ENCODE measurements around the gene CX3CR1.

CX3CR1 gene

DNA sequence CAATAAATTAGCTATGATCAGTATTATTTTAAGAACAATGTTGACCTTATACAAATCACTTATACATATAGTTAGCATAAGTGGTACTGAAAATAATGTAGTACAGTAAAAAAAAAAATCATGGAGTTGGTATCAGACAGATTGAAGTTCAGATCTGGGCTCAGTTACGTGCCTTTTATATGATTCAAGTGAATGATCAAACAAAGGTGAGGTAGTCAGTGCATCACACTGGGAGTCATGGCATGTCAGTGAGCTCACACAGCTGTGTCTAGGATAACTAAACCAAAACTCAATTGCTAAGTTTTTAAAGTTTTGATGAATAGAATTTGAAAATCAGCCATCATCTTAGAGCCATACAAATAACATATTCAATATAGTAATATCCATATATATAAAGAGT lies 38.5 kb upstream of the CX3CR1 start:
- no peaks in the 10 kb centered on the region for H3K36me3 ChIP-seq (ENCODE audit: insufficient read depth, low read length)

DNA sequence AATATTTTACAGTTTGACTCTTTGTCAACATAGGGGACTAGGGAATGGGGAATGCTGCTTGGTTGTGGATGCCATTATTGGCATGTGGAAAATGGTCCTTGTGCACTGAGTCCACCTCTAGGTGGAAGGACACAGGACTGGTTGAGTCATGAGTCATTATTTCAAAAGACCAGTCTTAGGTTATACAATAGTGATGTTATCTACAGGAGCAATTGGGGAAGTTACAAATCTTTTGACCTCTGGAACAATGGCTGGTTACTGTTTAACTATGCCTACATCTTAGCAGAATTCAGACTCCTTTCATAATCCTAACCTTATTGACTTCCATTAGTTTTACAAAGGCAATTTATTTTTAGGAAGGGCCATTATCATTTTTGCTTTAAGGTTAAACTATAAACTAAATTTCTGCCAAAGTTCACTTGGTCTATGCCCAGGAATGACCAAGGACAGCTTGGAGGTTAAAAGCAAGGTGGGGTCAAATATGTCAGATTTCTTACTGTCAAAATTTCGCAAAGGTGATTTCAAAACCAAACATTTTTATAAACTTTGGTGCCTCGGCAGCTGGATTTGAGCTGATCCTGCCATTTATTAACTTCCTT lies 37.8 kb upstream of the CX3CR1 start:
- no peak overlapping the region for H3K9ac ChIP-seq (ENCODE audit: low read depth, low read length)
- 94% methylated on average over 2 of the region's 2 CpGs for WGBS
- H3K4me1 ChIP-seq (ENCODE audit: insufficient read depth, low read length): peaks cover under 1% of the 10 kb centered on the region; the same call in 1 of the 2 replicates
- no peak overlapping the region for H3K27ac ChIP-seq (ENCODE audit: low read depth, low read length)
- peaks cover 6% of the 10 kb centered on the region; the same call in 1 of the 2 replicates for H3K9me3 ChIP-seq (ENCODE audit: insufficient read depth, low read depth, low read length)
- no peaks in the 10 kb centered on the region for H3K36me3 ChIP-seq (ENCODE audit: insufficient read depth, low read length)
- H3K27me3 ChIP-seq (ENCODE audit: insufficient read depth, low read length): no peaks in the 10 kb centered on the region
- no peak overlapping the region for H3K4me3 ChIP-seq (ENCODE audit: low read length)

More for the DNA sequence above, 38.5 kb upstream of the CX3CR1 start:
- peaks cover 6% of the 10 kb centered on the region; the same call in 1 of the 2 replicates for H3K9me3 ChIP-seq (ENCODE audit: insufficient read depth, low read depth, low read length)
- peaks cover 5% of the 10 kb centered on the region; the same call in 1 of the 2 replicates for H3K4me1 ChIP-seq (ENCODE audit: insufficient read depth, low read length)
- H3K9ac ChIP-seq (ENCODE audit: low read depth, low read length): no peak overlapping the region
- 92% methylated on average over 1 of the region's 1 CpG for WGBS
- H3K4me3 ChIP-seq (ENCODE audit: low read length): no peak overlapping the region
- no peak overlapping the region for H3K27ac ChIP-seq (ENCODE audit: low read depth, low read length)
- H3K27me3 ChIP-seq (ENCODE audit: insufficient read depth, low read length): no peaks in the 10 kb centered on the region

DNA sequence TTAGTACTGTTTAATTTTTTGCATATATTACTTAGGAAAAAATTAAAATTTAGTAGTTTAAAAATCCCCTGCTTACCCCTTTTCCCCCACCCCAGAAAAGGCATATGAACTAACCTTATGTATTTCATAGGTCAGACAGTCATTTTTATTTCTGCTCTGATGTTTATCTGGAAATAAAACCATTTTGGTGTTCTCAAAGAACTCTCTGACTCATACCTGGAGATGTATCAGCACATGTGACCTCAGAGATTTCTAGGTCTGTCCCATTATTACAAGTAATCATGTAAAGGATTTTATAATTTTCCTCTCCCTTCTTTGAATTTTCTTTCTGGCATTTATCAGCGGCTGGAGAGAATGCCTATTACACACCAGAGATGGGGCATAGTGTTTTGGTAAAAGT lies 35.6 kb upstream of the CX3CR1 start:
- no peak overlapping the region for H3K27ac ChIP-seq (ENCODE audit: low read depth, low read length)
- WGBS: 100% methylated on average over 1 of the region's 1 CpG
- H3K4me1 ChIP-seq (ENCODE audit: insufficient read depth, low read length): no peaks in the 10 kb centered on the region; the same call in 1 of the 2 replicates
- H3K36me3 ChIP-seq (ENCODE audit: insufficient read depth, low read length): no peaks in the 10 kb centered on the region
- no peak overlapping the region for H3K4me3 ChIP-seq (ENCODE audit: low read length)
- peaks cover 6% of the 10 kb centered on the region; the same call in 1 of the 2 replicates for H3K9me3 ChIP-seq (ENCODE audit: insufficient read depth, low read depth, low read length)
- H3K27me3 ChIP-seq (ENCODE audit: insufficient read depth, low read length): no peaks in the 10 kb centered on the region
- H3K9ac ChIP-seq (ENCODE audit: low read depth, low read length): no peak overlapping the region

GRCh38 chr3:39313289-39313688 lies 33.5 kb upstream of the CX3CR1 start:
- peaks cover 6% of the 10 kb centered on the region; the same call in 1 of the 2 replicates for H3K9me3 ChIP-seq (ENCODE audit: insufficient read depth, low read depth, low read length)
- no peak overlapping the region for H3K27ac ChIP-seq (ENCODE audit: low read depth, low read length)
- H3K36me3 ChIP-seq (ENCODE audit: insufficient read depth, low read length): no peaks in the 10 kb centered on the region
- H3K9ac ChIP-seq (ENCODE audit: low read depth, low read length): no peak overlapping the region
- no peaks in the 10 kb centered on the region for H3K4me1 ChIP-seq (ENCODE audit: insufficient read depth, low read length)
- no peaks in the 10 kb centered on the region for H3K27me3 ChIP-seq (ENCODE audit: insufficient read depth, low read length)
- H3K4me3 ChIP-seq (ENCODE audit: low read length): no peak overlapping the region

- no peaks in the 10 kb centered on the region for H3K36me3 ChIP-seq (ENCODE audit: insufficient read depth, low read length)
- H3K9me3 ChIP-seq (ENCODE audit: insufficient read depth, low read depth, low read length): no peaks in the 10 kb centered on the region
- no peaks in the 10 kb centered on the region for H3K27me3 ChIP-seq (ENCODE audit: insufficient read depth, low read length)
- no peak overlapping the region for H3K4me3 ChIP-seq (ENCODE audit: low read length)
- H3K4me1 ChIP-seq (ENCODE audit: insufficient read depth, low read length): no peaks in the 10 kb centered on the region
- H3K9ac ChIP-seq (ENCODE audit: low read depth, low read length): no peak overlapping the region
- H3K27ac ChIP-seq (ENCODE audit: low read depth, low read length): no peak overlapping the region
- 74% methylated on average over 1 of the region's 2 CpGs for WGBS
Observed at GRCh38 chr3:39302178-39302577, 22.3 kb upstream of the CX3CR1 start.

DNA sequence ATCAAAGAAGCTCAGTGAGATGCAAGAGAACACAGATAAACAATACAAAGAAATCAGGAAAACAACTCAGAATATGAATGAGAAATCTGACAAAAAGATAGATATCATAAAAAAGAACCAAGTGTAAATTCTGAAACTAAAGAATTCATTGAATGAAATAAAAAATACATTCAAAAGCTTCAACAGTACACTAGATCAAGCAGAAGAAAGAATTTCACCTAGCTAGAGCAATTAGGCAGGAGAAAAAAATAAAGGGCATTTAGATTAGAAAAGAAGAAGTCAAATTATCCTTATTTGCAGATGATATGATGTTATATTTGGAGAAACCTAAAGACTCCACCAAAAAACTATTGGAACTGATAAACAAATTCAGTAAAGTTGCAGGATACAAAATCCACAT lies 19.4 kb upstream of the CX3CR1 start:
- Histone ChIP-seq H3K27ac (ENCODE audit: low read depth, low read length) (no peak overlapping the region), H3K9ac (ENCODE audit: low read depth, low read length) (no peak overlapping the region), H3K4me1 (ENCODE audit: insufficient read depth, low read length) (no peaks in the 10 kb centered on the region), H3K27me3 (ENCODE audit: insufficient read depth, low read length) (no peaks in the 10 kb centered on the region), H3K4me3 (ENCODE audit: low read length) (no peak overlapping the region), H3K9me3 (ENCODE audit: insufficient read depth, low read depth, low read length) (no peaks in the 10 kb centered on the region), H3K36me3 (ENCODE audit: insufficient read depth, low read length) (no peaks in the 10 kb centered on the region)

DNA sequence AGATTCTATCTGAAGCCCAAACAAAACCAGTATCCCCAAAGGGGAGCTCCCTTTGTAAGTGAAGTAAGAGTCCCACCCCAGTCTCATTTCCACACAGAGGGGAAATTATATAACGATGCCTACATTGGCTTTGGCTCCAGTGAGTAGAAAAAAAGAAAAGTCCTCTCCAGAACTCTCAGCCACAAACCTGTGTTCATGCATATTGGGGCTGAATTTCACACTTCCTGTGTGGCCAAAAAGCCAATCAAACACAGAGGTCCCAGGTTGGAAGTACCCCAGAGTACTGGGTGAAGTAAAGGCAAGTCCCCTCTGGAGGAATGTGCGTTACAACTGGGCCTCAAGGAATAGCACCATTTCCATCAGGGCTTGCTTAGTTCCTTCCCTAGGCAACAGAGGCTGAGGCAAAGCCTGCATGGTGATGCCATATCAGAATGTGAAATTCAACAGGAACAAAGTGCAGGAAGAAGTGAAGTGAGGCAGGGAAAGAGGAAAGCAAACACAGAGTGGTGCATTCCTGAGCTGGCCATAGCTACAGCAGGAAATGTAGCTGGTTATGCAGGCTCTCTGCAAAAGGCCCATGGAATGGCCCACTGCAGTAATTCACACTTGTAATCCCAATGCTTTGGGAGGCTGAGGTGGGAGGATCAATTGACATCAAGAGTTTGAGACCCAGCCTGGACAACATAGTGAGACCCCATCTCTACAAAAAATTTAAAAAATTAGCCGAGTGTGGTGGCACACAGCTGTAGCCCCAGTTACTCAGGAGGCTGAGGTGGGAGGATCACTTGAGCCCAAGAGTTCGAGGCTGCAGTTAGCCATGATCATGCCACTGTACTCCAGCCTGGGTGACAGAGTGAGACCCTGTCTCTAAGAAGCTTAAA lies 16.6 kb upstream of the CX3CR1 start:
- Histone ChIP-seq H3K9ac (ENCODE audit: low read depth, low read length) (no peak overlapping the region), H3K27me3 (ENCODE audit: insufficient read depth, low read length) (no peaks in the 10 kb centered on the region), H3K9me3 (ENCODE audit: insufficient read depth, low read depth, low read length) (no peaks in the 10 kb centered on the region), H3K4me3 (ENCODE audit: low read length) (no peak overlapping the region), H3K4me1 (ENCODE audit: insufficient read depth, low read length) (no peaks in the 10 kb centered on the region), H3K27ac (ENCODE audit: low read depth, low read length) (no peak overlapping the region), H3K36me3 (ENCODE audit: insufficient read depth, low read length) (no peaks in the 10 kb centered on the region)
- 92% methylated on average over 4 of the region's 4 CpGs for WGBS

GRCh38 chr3:39295184-39295775 lies 15.4 kb upstream of the CX3CR1 start:
- no peaks in the 10 kb centered on the region for H3K36me3 ChIP-seq (ENCODE audit: insufficient read depth, low read length)
- no peak overlapping the region for H3K4me3 ChIP-seq (ENCODE audit: low read length)
- no peaks in the 10 kb centered on the region for H3K9me3 ChIP-seq (ENCODE audit: insufficient read depth, low read depth, low read length)
- WGBS: 96% methylated on average over 5 of the region's 5 CpGs
- no peak overlapping the region for H3K27ac ChIP-seq (ENCODE audit: low read depth, low read length)
- H3K9ac ChIP-seq (ENCODE audit: low read depth, low read length): no peak overlapping the region
- H3K27me3 ChIP-seq (ENCODE audit: insufficient read depth, low read length): no peaks in the 10 kb centered on the region
- H3K4me1 ChIP-seq (ENCODE audit: insufficient read depth, low read length): no peaks in the 10 kb centered on the region

GRCh38 chr3:39294446-39295183 lies 14.8 kb upstream of the CX3CR1 start:
- 83% methylated on average over 10 of the region's 10 CpGs for WGBS
- H3K36me3 ChIP-seq (ENCODE audit: insufficient read depth, low read length): no peaks in the 10 kb centered on the region
- no peaks in the 10 kb centered on the region for H3K4me1 ChIP-seq (ENCODE audit: insufficient read depth, low read length)
- no peak overlapping the region for H3K9ac ChIP-seq (ENCODE audit: low read depth, low read length)
- no peaks in the 10 kb centered on the region for H3K27me3 ChIP-seq (ENCODE audit: insufficient read depth, low read length)
- H3K4me3 ChIP-seq (ENCODE audit: low read length): no peak overlapping the region
- no peak overlapping the region for H3K27ac ChIP-seq (ENCODE audit: low read depth, low read length)
- H3K9me3 ChIP-seq (ENCODE audit: insufficient read depth, low read depth, low read length): no peaks in the 10 kb centered on the region

GRCh38 chr3:39292961-39293360 lies 13.1 kb upstream of the CX3CR1 start:
- H3K4me1 ChIP-seq (ENCODE audit: insufficient read depth, low read length): no peaks in the 10 kb centered on the region
- no peaks in the 10 kb centered on the region for H3K9me3 ChIP-seq (ENCODE audit: insufficient read depth, low read depth, low read length)
- H3K27ac ChIP-seq (ENCODE audit: low read depth, low read length): no peak overlapping the region
- H3K9ac ChIP-seq (ENCODE audit: low read depth, low read length): no peak overlapping the region
- 90% methylated on average over 4 of the region's 4 CpGs for WGBS
- no peak overlapping the region for H3K4me3 ChIP-seq (ENCODE audit: low read length)
- H3K36me3 ChIP-seq (ENCODE audit: insufficient read depth, low read length): no peaks in the 10 kb centered on the region
- H3K27me3 ChIP-seq (ENCODE audit: insufficient read depth, low read length): no peaks in the 10 kb centered on the region

GRCh38 chr3:39291903-39292329 lies 12.1 kb upstream of the CX3CR1 start:
- Histone ChIP-seq H3K27me3 (ENCODE audit: insufficient read depth, low read length) (no peaks in the 10 kb centered on the region), H3K36me3 (ENCODE audit: insufficient read depth, low read length) (no peaks in the 10 kb centered on the region), H3K27ac (ENCODE audit: low read depth, low read length) (no peak overlapping the region), H3K4me1 (ENCODE audit: insufficient read depth, low read length) (no peaks in the 10 kb centered on the region), H3K9me3 (ENCODE audit: insufficient read depth, low read depth, low read length) (no peaks in the 10 kb centered on the region), H3K4me3 (ENCODE audit: low read length) (no peak overlapping the region), H3K9ac (ENCODE audit: low read depth, low read length) (no peak overlapping the region)
- WGBS: 32% methylated on average over 5 of the region's 5 CpGs
